CD14-positive monocyte (primary cell): Measurements from ENCODE around the gene CAMSAP3. TPM values are rescaled to one million over a fixed set of nuclear protein-coding genes. Genes with fewer than 3 reads are reported as not detected.

Source experiments
- DNase-seq, 3 donors: peaks; one replicate each; pipeline ENCODE4 v3.0.0-alpha.2; 2011 to 2022
- H2AFZ ChIP-seq: 2 replicates; pipeline ENCODE4 v1.6.0; 2012; ENCODE audit warnings: mild to moderate bottlenecking, low read depth, low read length, inconsistent platforms; ENCODE audit not compliant: insufficient read depth, poor library complexity, severe bottlenecking
- H3K27ac ChIP-seq, 2 donors: 1 replicate in 1 of 2; 2 replicates in 1 of 2; pipeline ENCODE4 v1.5.1; 2012 to 2013; ENCODE audit warnings: low read length in 2 of 2, control low read depth in 1 of 2, inconsistent platforms in 1 of 2, low read depth in 1 of 2, mild to moderate bottlenecking in 1 of 2
- H3K27me3 ChIP-seq, 2 donors: one replicate each; pipeline versions ENCODE4 v1.6.0 to v1.6.1; 2011 to 2013; ENCODE audit warnings: low read length in 2 of 2; ENCODE audit not compliant: control insufficient read depth in 2 of 2, insufficient read depth in 2 of 2
- H3K36me3 ChIP-seq, 2 donors: replicated peaks in 1 of 2; 1 replicate in 1 of 2; 2 replicates in 1 of 2; pipeline versions ENCODE4 v1.5.1 to v1.6.1; 2012 to 2013; ENCODE audit warnings: low read length in 2 of 2, control low read depth in 1 of 2, inconsistent platforms in 1 of 2, mild to moderate bottlenecking in 1 of 2; ENCODE audit not compliant: insufficient read depth in 2 of 2, control insufficient read depth in 1 of 2
- H3K4me1 ChIP-seq, 2 donors: 1 replicate in 1 of 2; 2 replicates in 1 of 2; pipeline versions ENCODE4 v1.5.1 to v1.6.1; 2012 to 2013; ENCODE audit warnings: low read length in 2 of 2, control low read depth in 1 of 2, inconsistent platforms in 1 of 2, mild to moderate bottlenecking in 1 of 2, moderate library complexity in 1 of 2; ENCODE audit not compliant: insufficient read depth in 2 of 2, control insufficient read depth in 1 of 2
- H3K4me2 ChIP-seq: replicated peaks from 2 replicates; pipeline ENCODE3; 2012; ENCODE audit warnings: low read length, moderate library complexity, mild to moderate bottlenecking; ENCODE audit not compliant: poor library complexity, severe bottlenecking; ENCODE audit errors: extremely low read depth
- H3K4me3 ChIP-seq, 3 experiments: fragments of 200-600 bp in 1 of 3; sonication (generic) in 1 of 3; replicated peaks in 1 of 3; 1 replicate in 2 of 3; 2 replicates in 1 of 3; pipeline ENCODE4 v1.5.1; 2011 to 2013; ENCODE audit warnings: low read length in 3 of 3, mild to moderate bottlenecking in 3 of 3, control low read depth in 2 of 3, low read depth in 2 of 3, inconsistent platforms in 1 of 3, moderate library complexity in 1 of 3
- H3K79me2 ChIP-seq: 2 replicates; pipeline ENCODE4 v1.6.0; 2012; ENCODE audit warnings: mild to moderate bottlenecking, control low read depth, inconsistent platforms, low read length, moderate library complexity; ENCODE audit not compliant: insufficient read depth
- H3K9ac ChIP-seq: 2 replicates; pipeline ENCODE4 v1.6.0; 2017; ENCODE audit warnings: low read length, mild to moderate bottlenecking; ENCODE audit not compliant: insufficient read depth, poor library complexity, severe bottlenecking
- H3K9me3 ChIP-seq, 2 donors: replicated peaks in 1 of 2; 1 replicate in 1 of 2; 2 replicates in 1 of 2; pipeline versions ENCODE4 v1.5.1 to v1.6.1; 2012 to 2013; ENCODE audit warnings: low read length in 2 of 2, control low read depth in 1 of 2; ENCODE audit not compliant: control insufficient read depth in 1 of 2, insufficient read depth in 1 of 2
- H4K20me1 ChIP-seq: 2 replicates; pipeline ENCODE4 v1.6.0; 2012; ENCODE audit warnings: mild to moderate bottlenecking, low read length, control low read depth, moderate library complexity; ENCODE audit not compliant: insufficient read depth
- H3K27ac Mint-ChIP-seq, 7 donors: one replicate each; pipeline ENCODE4 v1.8.0; 2020; ENCODE audit warnings: mild to moderate bottlenecking in 7 of 7, mixed read lengths in 7 of 7, moderate library complexity in 6 of 7, inconsistent platforms in 2 of 7
- H3K27me3 Mint-ChIP-seq, 3 donors: one replicate each; pipeline ENCODE4 v1.8.0; 2021 to 2022; ENCODE audit warnings: low read depth in 3 of 3, mild to moderate bottlenecking in 3 of 3, mixed read lengths in 3 of 3, moderate library complexity in 3 of 3, inconsistent platforms in 1 of 3
- H3K36me3 Mint-ChIP-seq, 2 donors: one replicate each; pipeline ENCODE4 v1.8.0; 2020; ENCODE audit warnings: mixed read lengths in 2 of 2, inconsistent platforms in 1 of 2, mild to moderate bottlenecking in 1 of 2
- H3K4me1 Mint-ChIP-seq: one replicate; pipeline ENCODE4 v1.8.0; 2020; ENCODE audit warnings: mild to moderate bottlenecking, mixed read lengths
- H3K4me3 Mint-ChIP-seq, 2 donors: one replicate each; pipeline ENCODE4 v1.8.0; 2020; ENCODE audit warnings: mild to moderate bottlenecking in 2 of 2, mixed read lengths in 2 of 2, moderate library complexity in 1 of 2
- H3K9me3 Mint-ChIP-seq, 7 donors: one replicate each; pipeline ENCODE4 v1.8.0; 2020 to 2022; ENCODE audit warnings: mixed read lengths in 7 of 7, mild to moderate bottlenecking in 6 of 7, moderate library complexity in 6 of 7, inconsistent platforms in 2 of 7
- WGBS: methylation state at CpG from one replicate; pipeline ENCODE4 v1.1.5; 2013; ENCODE audit warnings: missing lambda C conversion rate; ENCODE audit not compliant: insufficient coverage; 5-methylcytosine and 5-hydroxymethylcytosine counted together
- intact Hi-C, 2 donors: fragments of 100-400 bp; cut with micrococcal nuclease; formaldehyde crosslinking; loops; one replicate each; pipeline versions ENCODE4 v1.15.0 to v1.15.1; 2023
- polyA plus RNA-seq, 3 donors: library from polyadenylated mRNA; depleted of rRNA in 1 of 3; unstranded in 2 of 3; stranded (reverse) in 1 of 3; fragments of 300-500 nt in 2 of 3; fragments of >200 nt in 1 of 3; fragmentation: Illumina TruSeq in 2 of 3; gene quantifications; 1 replicate in 2 of 3; 2 replicates in 1 of 3; pipeline ENCODE4 v1.2.3, GENCODE V29; 2012 to 2021
- TF ChIP-seq, protein P1 (sequence below): fragments of 200-600 bp; IDR thresholded peaks from one replicate; pipeline ENCODE4 v1.8.0; 2022; ENCODE audit warnings: antibody characterized with exemption, mild to moderate bottlenecking

Gene CAMSAP3
- polyA plus RNA-seq, 3 donors, result 0.05 TPM; not detected in 2

DNA sequence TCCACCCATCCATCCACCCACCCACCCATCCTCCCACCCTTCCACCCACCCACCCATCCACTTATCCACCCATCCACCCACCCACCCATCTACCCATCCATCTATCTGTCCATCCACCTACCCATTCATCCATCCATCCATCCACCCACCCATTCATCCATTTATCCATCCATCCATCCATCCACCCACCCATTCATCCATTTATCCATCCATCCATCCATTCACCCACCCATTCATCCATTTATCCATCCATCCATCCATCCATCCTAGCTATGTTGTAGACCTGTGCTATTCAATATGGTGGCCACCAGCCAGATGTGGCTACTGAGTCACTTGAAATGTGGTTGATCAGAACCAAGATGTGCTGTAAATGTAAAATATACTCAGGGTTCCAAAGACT, 5.1 kb downstream of the CAMSAP3 start:
- no peak overlapping the region for H3K9ac ChIP-seq
- no peaks in the 10 kb centered on the region for H3K36me3 Mint-ChIP-seq
- peaks cover 21 to 26% of the 10 kb centered on the region in 2 donors for H3K27me3 ChIP-seq
- no peaks in the 10 kb centered on the region for H3K79me2 ChIP-seq
- no peaks in the 10 kb centered on the region for H4K20me1 ChIP-seq
- no peak overlapping the region for H3K4me2 ChIP-seq
- H3K4me1 ChIP-seq, result peaks cover 4 to 6% of the 10 kb centered on the region in 2 donors
- H3K27ac Mint-ChIP-seq, result no peak overlapping the region
- no peak overlapping the region for H2AFZ ChIP-seq
- no peak for DNase-seq
- no peak overlapping the region for H3K27ac ChIP-seq
- peaks cover 2% of the 10 kb centered on the region for H3K4me1 Mint-ChIP-seq
- H3K36me3 ChIP-seq, result no peaks in the 10 kb centered on the region
- TF ChIP-seq, protein P1, sequence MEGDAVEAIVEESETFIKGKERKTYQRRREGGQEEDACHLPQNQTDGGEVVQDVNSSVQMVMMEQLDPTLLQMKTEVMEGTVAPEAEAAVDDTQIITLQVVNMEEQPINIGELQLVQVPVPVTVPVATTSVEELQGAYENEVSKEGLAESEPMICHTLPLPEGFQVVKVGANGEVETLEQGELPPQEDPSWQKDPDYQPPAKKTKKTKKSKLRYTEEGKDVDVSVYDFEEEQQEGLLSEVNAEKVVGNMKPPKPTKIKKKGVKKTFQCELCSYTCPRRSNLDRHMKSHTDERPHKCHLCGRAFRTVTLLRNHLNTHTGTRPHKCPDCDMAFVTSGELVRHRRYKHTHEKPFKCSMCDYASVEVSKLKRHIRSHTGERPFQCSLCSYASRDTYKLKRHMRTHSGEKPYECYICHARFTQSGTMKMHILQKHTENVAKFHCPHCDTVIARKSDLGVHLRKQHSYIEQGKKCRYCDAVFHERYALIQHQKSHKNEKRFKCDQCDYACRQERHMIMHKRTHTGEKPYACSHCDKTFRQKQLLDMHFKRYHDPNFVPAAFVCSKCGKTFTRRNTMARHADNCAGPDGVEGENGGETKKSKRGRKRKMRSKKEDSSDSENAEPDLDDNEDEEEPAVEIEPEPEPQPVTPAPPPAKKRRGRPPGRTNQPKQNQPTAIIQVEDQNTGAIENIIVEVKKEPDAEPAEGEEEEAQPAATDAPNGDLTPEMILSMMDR, result no peak
- no peak overlapping the region for H3K4me3 ChIP-seq
- H3K9me3 ChIP-seq, result peaks cover 6 to 8% of the 10 kb centered on the region in 2 donors
- H3K9me3 Mint-ChIP-seq, result peaks cover 3 to 13% (median 7%) of the 10 kb centered on the region in 7 donors
- intact Hi-C loops, result no loop called here
- H3K27me3 Mint-ChIP-seq, result peaks cover 33 to 55% (median 50%) of the 10 kb centered on the region in 3 donors
- no peak overlapping the region for H3K4me3 Mint-ChIP-seq

DNA sequence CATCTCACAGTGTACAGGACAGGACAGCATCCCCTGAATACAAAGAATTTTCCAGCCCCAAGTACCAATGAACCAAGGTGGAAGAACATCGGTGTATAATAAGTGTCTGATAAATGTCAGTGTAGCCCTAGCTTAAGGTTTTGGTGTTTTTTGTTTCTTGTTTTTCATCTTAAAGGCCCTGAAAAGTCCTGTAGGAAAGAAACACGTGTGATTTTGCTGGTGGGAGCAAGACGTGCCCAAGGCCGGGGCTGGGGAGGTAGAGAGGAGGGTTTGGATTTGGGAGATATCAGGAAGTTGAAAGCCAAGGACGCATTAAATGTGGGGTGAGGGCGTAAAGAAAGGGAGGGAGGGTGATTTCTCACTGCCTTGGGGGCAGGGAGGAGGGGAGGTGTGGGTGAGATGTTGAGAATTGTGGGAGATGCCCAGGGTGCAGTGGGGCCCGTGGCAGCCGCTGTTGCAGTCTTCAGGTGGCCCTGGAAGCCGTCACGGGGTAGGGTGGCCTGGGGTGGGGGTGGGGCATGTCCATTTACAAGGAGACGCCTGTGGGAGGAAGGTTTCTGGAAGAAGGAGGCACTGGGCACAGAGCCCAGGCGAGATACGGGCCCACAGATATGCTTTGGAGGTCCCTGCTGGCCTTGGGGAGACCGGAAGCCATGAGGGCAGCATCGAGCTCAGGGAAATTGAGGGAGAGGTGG, 6.7 kb downstream of the CAMSAP3 start:
- Mint-ChIP-seq H3K9me3 (peaks cover under 1 to 10% (median 6%) of the 10 kb centered on the region in 7 donors), H3K27ac (peak overlapping the region in 1 of 7 donors; percentile 66), H3K4me1 (no peaks in the 10 kb centered on the region), H3K27me3 (peaks cover 22 to 43% (median 40%) of the 10 kb centered on the region in 3 donors), H3K36me3 (no peaks in the 10 kb centered on the region), H3K4me3 (no peak overlapping the region)
- H3K9me3 ChIP-seq, result peaks cover 0 to 8% of the 10 kb centered on the region in 2 donors
- H3K79me2 ChIP-seq, result no peaks in the 10 kb centered on the region
- intact Hi-C loops, result no loop called here
- H3K4me2 ChIP-seq, result no peak overlapping the region
- peaks cover 10 to 14% of the 10 kb centered on the region in 2 donors for H3K27me3 ChIP-seq
- WGBS, result 45% methylated on average over 14 of the region's 15 CpGs
- DNase-seq, result no peak
- no peak overlapping the region for H3K4me3 ChIP-seq
- H4K20me1 ChIP-seq, result no peaks in the 10 kb centered on the region
- no peaks in the 10 kb centered on the region for H3K4me1 ChIP-seq
- H3K36me3 ChIP-seq, result no peaks in the 10 kb centered on the region
- H3K9ac ChIP-seq, result no peak overlapping the region
- no peak overlapping the region for H2AFZ ChIP-seq
- TF ChIP-seq, protein P1, result no peak
- H3K27ac ChIP-seq, result no peak overlapping the region
